GM23338 (cell line): Measurements from ENCODE around the gene UBA5. TPM values are rescaled to one million over a fixed set of nuclear protein-coding genes. Genes with fewer than 3 reads are reported as not detected.

ENCODE experiments used
- ATAC-seq: fragments of 200-7000 bp; cut with Tn5 transposase; 3 replicates; pipeline ENCODE4 v1.9.1; 2020
- DNase-seq: peaks from one replicate; pipeline ENCODE4 v3.0.0-alpha.2; 2015; ENCODE audit warnings: low spot score
- H2AFZ ChIP-seq: fragments of 200-600 bp; sonication (generic); 2 replicates; pipeline ENCODE4 v1.8.0; 2016; ENCODE audit warnings: antibody characterized with exemption, mild to moderate bottlenecking, moderate library complexity
- H3F3A ChIP-seq: fragments of 200-600 bp; sonication (generic); replicated peaks from 2 replicates; pipeline ENCODE4 v1.8.0; 2017; ENCODE audit warnings: antibody characterized with exemption, mixed run types, low read depth
- H3K27ac ChIP-seq: fragments of 200-600 bp; sonication (generic); 2 replicates; pipeline ENCODE4 v1.6.1; 2016; ENCODE audit warnings: low read depth
- H3K27me3 ChIP-seq: fragments of 200-600 bp; sonication (generic); 2 replicates; pipeline ENCODE4 v1.8.0; 2016; ENCODE audit warnings: mild to moderate bottlenecking, mixed run types, moderate library complexity; ENCODE audit not compliant: insufficient read depth
- H3K36me3 ChIP-seq: fragments of 200-600 bp; sonication (generic); 2 replicates; pipeline ENCODE4 v1.8.0; 2016; ENCODE audit warnings: mild to moderate bottlenecking; ENCODE audit not compliant: insufficient read depth
- H3K4me1 ChIP-seq: fragments of 200-600 bp; sonication (generic); 2 replicates; pipeline ENCODE4 v1.8.0; 2016; ENCODE audit warnings: mild to moderate bottlenecking, moderate library complexity; ENCODE audit not compliant: insufficient read depth
- H3K4me2 ChIP-seq: fragments of 200-600 bp; sonication (generic); 2 replicates; pipeline ENCODE4 v1.7.1; 2017; ENCODE audit warnings: mixed run types
- H3K4me3 ChIP-seq: fragments of 200-600 bp; sonication (generic); 2 replicates; pipeline ENCODE4 v1.6.1; 2016; ENCODE audit warnings: mixed run types
- H3K79me2 ChIP-seq: fragments of 200-600 bp; sonication (generic); replicated peaks from 2 replicates; pipeline ENCODE4 v1.8.0; 2017; ENCODE audit warnings: mild to moderate bottlenecking; ENCODE audit not compliant: insufficient read depth
- H3K9me2 ChIP-seq: fragments of 200-600 bp; sonication (generic); 2 replicates; pipeline ENCODE4 v1.8.0; 2017; ENCODE audit not compliant: insufficient read depth
- H4K20me1 ChIP-seq: fragments of 200-600 bp; sonication (generic); replicated peaks from 2 replicates; pipeline ENCODE4 v1.8.0; 2017; ENCODE audit warnings: mild to moderate bottlenecking; ENCODE audit not compliant: insufficient read depth
- H3K27ac Mint-ChIP-seq: 2 replicates; pipeline ENCODE4 v1.8.0; 2020; ENCODE audit warnings: inconsistent platforms, mild to moderate bottlenecking, moderate library complexity, mixed read lengths
- H3K27me3 Mint-ChIP-seq: 3 replicates; pipeline ENCODE4 v1.8.0; 2022; ENCODE audit warnings: low read depth, mild to moderate bottlenecking, moderate library complexity, mixed read lengths, inconsistent platforms; ENCODE audit not compliant: insufficient read depth, poor library complexity
- H3K36me3 Mint-ChIP-seq: 3 replicates; pipeline ENCODE4 v1.8.0; 2021; ENCODE audit warnings: low read depth, mild to moderate bottlenecking, inconsistent platforms, moderate library complexity, mixed read lengths
- H3K4me1 Mint-ChIP-seq: 3 replicates; pipeline ENCODE4 v1.8.0; 2020; ENCODE audit warnings: mild to moderate bottlenecking, inconsistent platforms, mixed read lengths
- H3K4me3 Mint-ChIP-seq: 3 replicates; pipeline ENCODE4 v1.8.0; 2021; ENCODE audit warnings: moderate library complexity, mild to moderate bottlenecking, inconsistent platforms, mixed read lengths
- H3K9me3 Mint-ChIP-seq: 3 replicates; pipeline ENCODE4 v1.8.0; 2020; ENCODE audit warnings: moderate library complexity, mild to moderate bottlenecking, inconsistent platforms, mixed read lengths
- CREB1 ChIP-seq: fragments of 250-450 bp; sonication (Bioruptor Pico); IDR thresholded peaks from 2 replicates; pipeline ENCODE4 v1.5.0; 2020; ENCODE audit warnings: low read depth, mild to moderate bottlenecking, moderate library complexity
- EZH2 ChIP-seq: fragments of 200-600 bp; sonication (generic); IDR thresholded peaks from one replicate; pipeline ENCODE4 v1.8.0; 2017; ENCODE audit warnings: antibody characterized with exemption, mild to moderate bottlenecking, low read depth; ENCODE audit not compliant: unreplicated experiment
- EZH2phosphoT487 ChIP-seq: fragments of 200-600 bp; sonication (generic); IDR thresholded peaks from one replicate; pipeline ENCODE4 v1.8.1; 2018; ENCODE audit warnings: antibody characterized with exemption; ENCODE audit not compliant: unreplicated experiment
- JUNB ChIP-seq: IDR thresholded peaks from one replicate; pipeline ENCODE4 v1.6.1; 2016; ENCODE audit warnings: antibody characterized with exemption; ENCODE audit not compliant: unreplicated experiment
- NANOG ChIP-seq: IDR thresholded peaks from 2 replicates; pipeline ENCODE4 v1.6.1; 2016; ENCODE audit warnings: antibody characterized with exemption, borderline replicate concordance
- POLR2AphosphoS5 ChIP-seq: IDR thresholded peaks from 2 replicates; pipeline ENCODE4 v1.6.1; 2016; ENCODE audit warnings: antibody characterized with exemption, low read depth
- STAT1 ChIP-seq: IDR thresholded peaks from one replicate; pipeline ENCODE4 v1.6.1; 2016; ENCODE audit warnings: antibody characterized with exemption; ENCODE audit not compliant: unreplicated experiment
- ZNF114 ChIP-seq: fragments of 250-450 bp; sonication (Bioruptor Pico); IDR thresholded peaks from 2 replicates; pipeline ENCODE4 v1.5.0; 2020; ENCODE audit warnings: mild to moderate bottlenecking, moderate library complexity
- ZNF331 ChIP-seq: fragments of 250-450 bp; sonication (Bioruptor Pico); IDR thresholded peaks from 2 replicates; pipeline ENCODE4 v1.5.0; 2020; ENCODE audit warnings: low read depth, mild to moderate bottlenecking, moderate library complexity
- polyA plus RNA-seq: library from polyadenylated mRNA; unstranded; fragments of >200 nt; fragmentation: Nextera tagmentation; extraction: Ambion mirVana; gene quantifications from 2 replicates; pipeline ENCODE4 v1.2.1, GENCODE V29; 2016
- total RNA-seq: library from RNA; depleted of rRNA; stranded (reverse); fragments of >200 nt; shearing (Covaris generic); gene quantifications from 2 replicates; pipeline ENCODE4 v1.2.3, GENCODE V29; 2014
- TF ChIP-seq, protein P1 (sequence below), 2 experiments: fragments of 200-600 bp in 1 of 2; sonication (generic) in 1 of 2; conservative IDR thresholded peaks; 2 replicates each; pipeline versions ENCODE4 v1.5.1 to v1.6.1; 2016 to 2017; ENCODE audit warnings: antibody characterized with exemption in 2 of 2, low read depth in 2 of 2, mild to moderate bottlenecking in 2 of 2, moderate library complexity in 1 of 2
- TF ChIP-seq, protein P2 (sequence below): IDR thresholded peaks from 2 replicates; pipeline ENCODE4 v1.6.1; 2016; ENCODE audit warnings: antibody characterized with exemption
- TF ChIP-seq, protein P3 (sequence below): fragments of 250-450 bp; sonication (Bioruptor Pico); IDR thresholded peaks from 2 replicates; pipeline ENCODE4 v1.5.0; 2020; ENCODE audit warnings: mild to moderate bottlenecking, moderate library complexity

The UBA5 gene
- total and polyA plus RNA-seq, 2 experiments from 2014 or later, result 22.8 to 51.5 TPM

DNA sequence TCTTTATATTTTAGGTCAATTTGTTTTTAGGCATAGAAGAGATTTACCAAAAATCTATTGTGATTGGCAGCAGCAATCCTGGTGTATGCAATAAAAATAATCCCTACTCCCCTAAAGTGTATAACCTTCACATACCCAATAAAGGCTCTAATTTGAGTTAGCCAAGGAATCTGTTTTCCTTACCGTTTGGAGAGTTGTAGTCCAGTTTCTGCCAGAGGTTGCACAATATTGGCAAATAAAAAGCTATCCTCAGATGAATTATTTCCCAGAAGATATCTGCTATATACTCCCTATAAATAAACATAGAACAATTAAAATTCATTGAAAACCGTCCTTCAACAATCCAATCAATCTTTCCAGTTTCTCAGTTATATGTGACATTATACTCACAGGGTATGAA is 32.0 kb upstream of the UBA5 start:
- Histone ChIP-seq H4K20me1 (no peaks in the 10 kb centered on the region), H3K36me3 (no peaks in the 10 kb centered on the region), H3K27ac (no peak overlapping the region), H3K4me2 (no peak overlapping the region), H3K79me2 (no peaks in the 10 kb centered on the region), H3K4me3 (no peak overlapping the region), H2AFZ (no peak overlapping the region), H3K4me1 (peaks cover 14% of the 10 kb centered on the region), H3F3A (no peaks in the 10 kb centered on the region), H3K27me3 (no peaks in the 10 kb centered on the region), H3K9me2 (no peaks in the 10 kb centered on the region)
- no peak for DNase-seq
- H3K4me1 Mint-ChIP-seq, result peaks cover 14% of the 10 kb centered on the region; the same call in 2 of the 3 replicates
- H3K27ac Mint-ChIP-seq, result no peak overlapping the region; the same call in 1 of the 2 replicates
- H3K4me3 Mint-ChIP-seq, result no peak overlapping the region
- no peak for ATAC-seq
- H3K9me3 Mint-ChIP-seq, result no peaks in the 10 kb centered on the region
- H3K36me3 Mint-ChIP-seq, result peaks cover 2% of the 10 kb centered on the region; the same call in 2 of the 3 replicates
- no peaks in the 10 kb centered on the region for H3K27me3 Mint-ChIP-seq
- TF ChIP-seq STAT1 (no peak), NANOG (no peak)
- TF ChIP-seq, protein P1, sequence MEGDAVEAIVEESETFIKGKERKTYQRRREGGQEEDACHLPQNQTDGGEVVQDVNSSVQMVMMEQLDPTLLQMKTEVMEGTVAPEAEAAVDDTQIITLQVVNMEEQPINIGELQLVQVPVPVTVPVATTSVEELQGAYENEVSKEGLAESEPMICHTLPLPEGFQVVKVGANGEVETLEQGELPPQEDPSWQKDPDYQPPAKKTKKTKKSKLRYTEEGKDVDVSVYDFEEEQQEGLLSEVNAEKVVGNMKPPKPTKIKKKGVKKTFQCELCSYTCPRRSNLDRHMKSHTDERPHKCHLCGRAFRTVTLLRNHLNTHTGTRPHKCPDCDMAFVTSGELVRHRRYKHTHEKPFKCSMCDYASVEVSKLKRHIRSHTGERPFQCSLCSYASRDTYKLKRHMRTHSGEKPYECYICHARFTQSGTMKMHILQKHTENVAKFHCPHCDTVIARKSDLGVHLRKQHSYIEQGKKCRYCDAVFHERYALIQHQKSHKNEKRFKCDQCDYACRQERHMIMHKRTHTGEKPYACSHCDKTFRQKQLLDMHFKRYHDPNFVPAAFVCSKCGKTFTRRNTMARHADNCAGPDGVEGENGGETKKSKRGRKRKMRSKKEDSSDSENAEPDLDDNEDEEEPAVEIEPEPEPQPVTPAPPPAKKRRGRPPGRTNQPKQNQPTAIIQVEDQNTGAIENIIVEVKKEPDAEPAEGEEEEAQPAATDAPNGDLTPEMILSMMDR (conservative IDR thresholded peaks at IDR 0.05; ENCODE audit: low read depth in 2 of 2), result no peak

DNA sequence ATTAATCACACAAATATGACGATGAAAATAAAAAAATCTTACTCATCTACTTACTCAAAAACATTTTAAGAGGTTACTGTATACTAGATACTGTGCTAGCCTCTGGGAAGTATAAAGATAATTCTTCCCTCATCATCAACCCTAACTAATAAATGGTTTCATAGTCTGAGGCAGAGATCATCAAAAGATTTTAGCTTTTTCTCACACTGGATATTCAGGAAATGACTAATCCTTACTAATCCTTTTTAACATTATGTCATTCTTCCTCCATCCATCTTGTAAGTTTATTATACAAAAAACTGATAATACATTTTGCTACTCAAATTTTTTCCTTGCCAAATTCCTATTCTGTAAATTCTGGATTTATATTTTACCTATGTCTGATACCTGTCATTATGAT is 30.2 kb upstream of the UBA5 start:
- H3K27me3 Mint-ChIP-seq, result no peaks in the 10 kb centered on the region
- no peak overlapping the region for H3K4me3 Mint-ChIP-seq
- H3K9me3 Mint-ChIP-seq, result no peaks in the 10 kb centered on the region
- Histone ChIP-seq H3K27ac (no peak overlapping the region), H3K9me2 (no peaks in the 10 kb centered on the region), H3K4me2 (no peak overlapping the region), H4K20me1 (no peaks in the 10 kb centered on the region), H3K36me3 (no peaks in the 10 kb centered on the region), H3F3A (no peaks in the 10 kb centered on the region), H3K27me3 (no peaks in the 10 kb centered on the region), H3K4me3 (no peak overlapping the region), H2AFZ (no peak overlapping the region), H3K4me1 (peaks cover 13% of the 10 kb centered on the region), H3K79me2 (no peaks in the 10 kb centered on the region)
- DNase-seq (no peak), ATAC-seq (no peak)
- no peak overlapping the region for H3K27ac Mint-ChIP-seq
- peaks cover under 1% of the 10 kb centered on the region; the same call in 1 of the 3 replicates for H3K36me3 Mint-ChIP-seq
- peaks cover 14% of the 10 kb centered on the region; the same call in 2 of the 3 replicates for H3K4me1 Mint-ChIP-seq
- no peak for TF ChIP-seq CREB1 (CRISPR knock-in tag)
- TF ChIP-seq JUNB, result no peak
- TF ChIP-seq EZH2phosphoT487, result no peak
- TF ChIP-seq POLR2AphosphoS5, result no peak
- no peak for TF ChIP-seq ZNF114 (CRISPR knock-in tag)
- TF ChIP-seq ZNF331 (CRISPR knock-in tag), result no peak
- TF ChIP-seq EZH2, result no peak
- TF ChIP-seq, protein P2, sequence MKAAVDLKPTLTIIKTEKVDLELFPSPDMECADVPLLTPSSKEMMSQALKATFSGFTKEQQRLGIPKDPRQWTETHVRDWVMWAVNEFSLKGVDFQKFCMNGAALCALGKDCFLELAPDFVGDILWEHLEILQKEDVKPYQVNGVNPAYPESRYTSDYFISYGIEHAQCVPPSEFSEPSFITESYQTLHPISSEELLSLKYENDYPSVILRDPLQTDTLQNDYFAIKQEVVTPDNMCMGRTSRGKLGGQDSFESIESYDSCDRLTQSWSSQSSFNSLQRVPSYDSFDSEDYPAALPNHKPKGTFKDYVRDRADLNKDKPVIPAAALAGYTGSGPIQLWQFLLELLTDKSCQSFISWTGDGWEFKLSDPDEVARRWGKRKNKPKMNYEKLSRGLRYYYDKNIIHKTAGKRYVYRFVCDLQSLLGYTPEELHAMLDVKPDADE, result no peak
- TF ChIP-seq, protein P1 (conservative IDR thresholded peaks at IDR 0.05; ENCODE audit: low read depth in 2 of 2), result no peak
- TF ChIP-seq, protein P3, sequence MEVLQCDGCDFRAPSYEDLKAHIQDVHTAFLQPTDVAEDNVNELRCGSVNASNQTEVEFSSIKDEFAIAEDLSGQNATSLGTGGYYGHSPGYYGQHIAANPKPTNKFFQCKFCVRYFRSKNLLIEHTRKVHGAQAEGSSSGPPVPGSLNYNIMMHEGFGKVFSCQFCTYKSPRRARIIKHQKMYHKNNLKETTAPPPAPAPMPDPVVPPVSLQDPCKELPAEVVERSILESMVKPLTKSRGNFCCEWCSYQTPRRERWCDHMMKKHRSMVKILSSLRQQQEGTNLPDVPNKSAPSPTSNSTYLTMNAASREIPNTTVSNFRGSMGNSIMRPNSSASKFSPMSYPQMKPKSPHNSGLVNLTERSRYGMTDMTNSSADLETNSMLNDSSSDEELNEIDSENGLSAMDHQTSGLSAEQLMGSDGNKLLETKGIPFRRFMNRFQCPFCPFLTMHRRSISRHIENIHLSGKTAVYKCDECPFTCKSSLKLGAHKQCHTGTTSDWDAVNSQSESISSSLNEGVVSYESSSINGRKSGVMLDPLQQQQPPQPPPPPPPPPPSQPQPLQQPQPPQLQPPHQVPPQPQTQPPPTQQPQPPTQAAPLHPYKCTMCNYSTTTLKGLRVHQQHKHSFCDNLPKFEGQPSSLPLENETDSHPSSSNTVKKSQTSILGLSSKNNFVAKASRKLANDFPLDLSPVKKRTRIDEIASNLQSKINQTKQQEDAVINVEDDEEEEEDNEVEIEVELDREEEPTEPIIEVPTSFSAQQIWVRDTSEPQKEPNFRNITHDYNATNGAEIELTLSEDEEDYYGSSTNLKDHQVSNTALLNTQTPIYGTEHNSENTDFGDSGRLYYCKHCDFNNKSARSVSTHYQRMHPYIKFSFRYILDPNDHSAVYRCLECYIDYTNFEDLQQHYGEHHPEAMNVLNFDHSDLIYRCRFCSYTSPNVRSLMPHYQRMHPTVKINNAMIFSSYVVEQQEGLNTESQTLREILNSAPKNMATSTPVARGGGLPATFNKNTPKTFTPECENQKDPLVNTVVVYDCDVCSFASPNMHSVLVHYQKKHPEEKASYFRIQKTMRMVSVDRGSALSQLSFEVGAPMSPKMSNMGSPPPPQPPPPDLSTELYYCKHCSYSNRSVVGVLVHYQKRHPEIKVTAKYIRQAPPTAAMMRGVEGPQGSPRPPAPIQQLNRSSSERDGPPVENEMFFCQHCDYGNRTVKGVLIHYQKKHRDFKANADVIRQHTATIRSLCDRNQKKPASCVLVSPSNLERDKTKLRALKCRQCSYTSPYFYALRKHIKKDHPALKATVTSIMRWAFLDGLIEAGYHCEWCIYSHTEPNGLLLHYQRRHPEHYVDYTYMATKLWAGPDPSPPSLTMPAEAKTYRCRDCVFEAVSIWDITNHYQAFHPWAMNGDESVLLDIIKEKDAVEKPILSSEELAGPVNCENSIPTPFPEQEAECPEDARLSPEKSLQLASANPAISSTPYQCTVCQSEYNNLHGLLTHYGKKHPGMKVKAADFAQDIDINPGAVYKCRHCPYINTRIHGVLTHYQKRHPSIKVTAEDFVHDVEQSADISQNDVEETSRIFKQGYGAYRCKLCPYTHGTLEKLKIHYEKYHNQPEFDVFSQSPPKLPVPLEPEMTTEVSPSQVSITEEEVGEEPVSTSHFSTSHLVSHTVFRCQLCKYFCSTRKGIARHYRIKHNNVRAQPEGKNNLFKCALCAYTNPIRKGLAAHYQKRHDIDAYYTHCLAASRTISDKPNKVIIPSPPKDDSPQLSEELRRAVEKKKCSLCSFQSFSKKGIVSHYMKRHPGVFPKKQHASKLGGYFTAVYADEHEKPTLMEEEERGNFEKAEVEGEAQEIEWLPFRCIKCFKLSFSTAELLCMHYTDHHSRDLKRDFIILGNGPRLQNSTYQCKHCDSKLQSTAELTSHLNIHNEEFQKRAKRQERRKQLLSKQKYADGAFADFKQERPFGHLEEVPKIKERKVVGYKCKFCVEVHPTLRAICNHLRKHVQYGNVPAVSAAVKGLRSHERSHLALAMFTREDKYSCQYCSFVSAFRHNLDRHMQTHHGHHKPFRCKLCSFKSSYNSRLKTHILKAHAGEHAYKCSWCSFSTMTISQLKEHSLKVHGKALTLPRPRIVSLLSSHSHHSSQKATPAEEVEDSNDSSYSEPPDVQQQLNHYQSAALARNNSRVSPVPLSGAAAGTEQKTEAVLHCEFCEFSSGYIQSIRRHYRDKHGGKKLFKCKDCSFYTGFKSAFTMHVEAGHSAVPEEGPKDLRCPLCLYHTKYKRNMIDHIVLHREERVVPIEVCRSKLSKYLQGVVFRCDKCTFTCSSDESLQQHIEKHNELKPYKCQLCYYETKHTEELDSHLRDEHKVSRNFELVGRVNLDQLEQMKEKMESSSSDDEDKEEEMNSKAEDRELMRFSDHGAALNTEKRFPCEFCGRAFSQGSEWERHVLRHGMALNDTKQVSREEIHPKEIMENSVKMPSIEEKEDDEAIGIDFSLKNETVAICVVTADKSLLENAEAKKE (CRISPR knock-in tag), result no peak
